Keratinocyte (primary cell): ENCODE results near the gene ZC3H6. TPM values are rescaled to one million over a fixed set of nuclear protein-coding genes. Genes with fewer than 3 reads are reported as not detected.

Source experiments
- DNase-seq: peaks from one replicate; pipeline ENCODE4 v3.0.0-alpha.2; 2011; ENCODE audit warnings: low read depth, missing footprints, low spot score
- FAIRE-seq: peaks from 2 replicates; lab custom pipeline; 2011; peaks lifted over from hg19 to GRCh38; lab: Jason Lieb, UNC
- H2AFZ ChIP-seq: 2 replicates; pipeline ENCODE4 v1.6.0; 2012; ENCODE audit warnings: low read length, control low read depth, inconsistent platforms; ENCODE audit not compliant: control insufficient read depth
- H3K27ac ChIP-seq: 2 replicates; pipeline ENCODE4 v1.5.1; 2011; ENCODE audit warnings: low read length; ENCODE audit not compliant: control insufficient read depth, insufficient read depth
- H3K27me3 ChIP-seq: 3 replicates; pipeline ENCODE4 v1.6.0; 2011; ENCODE audit warnings: low read length; ENCODE audit not compliant: control insufficient read depth, insufficient read depth; ENCODE audit errors: extremely low read depth
- H3K36me3 ChIP-seq, 2 experiments: 2 replicates in 1 of 2; 3 replicates in 1 of 2; pipeline ENCODE4 v1.5.1; 2011; ENCODE audit warnings: low read length in 2 of 2, mild to moderate bottlenecking in 1 of 2; ENCODE audit not compliant: control insufficient read depth in 2 of 2, insufficient read depth in 2 of 2; ENCODE audit errors: extremely low read depth in 1 of 2
- H3K4me1 ChIP-seq: 3 replicates; pipeline ENCODE4 v1.5.1; 2011; ENCODE audit warnings: low read length; ENCODE audit not compliant: control insufficient read depth, insufficient read depth; ENCODE audit errors: extremely low read depth
- H3K4me2 ChIP-seq: 3 replicates; pipeline ENCODE4 v1.6.0; 2011; ENCODE audit warnings: low read depth, low read length; ENCODE audit not compliant: control insufficient read depth, insufficient read depth; ENCODE audit errors: extremely low read depth
- H3K4me3 ChIP-seq, 3 experiments: fragments of 200-600 bp in 1 of 3; sonication (generic) in 1 of 3; 2 replicates in 2 of 3; 3 replicates in 1 of 3; pipeline ENCODE4 v1.5.1; 2011 to 2016; ENCODE audit warnings: low read length in 3 of 3, mild to moderate bottlenecking in 3 of 3, control low read depth in 2 of 3, inconsistent platforms in 1 of 3, low read depth in 1 of 3, mixed read lengths in 1 of 3, mixed run types in 1 of 3, moderate library complexity in 1 of 3; ENCODE audit not compliant: control insufficient read depth in 2 of 3, insufficient read depth in 2 of 3; ENCODE audit errors: extremely low read depth in 1 of 3
- H3K79me2 ChIP-seq: 2 replicates; pipeline ENCODE4 v1.6.0; 2012; ENCODE audit warnings: low read length; ENCODE audit not compliant: control insufficient read depth, insufficient read depth
- H3K9ac ChIP-seq: 3 replicates; pipeline ENCODE4 v1.6.0; 2011; ENCODE audit warnings: low read length; ENCODE audit not compliant: control insufficient read depth, insufficient read depth; ENCODE audit errors: extremely low read depth
- H3K9me1 ChIP-seq: 3 replicates; pipeline ENCODE4 v1.6.0; 2011; ENCODE audit warnings: low read length; ENCODE audit not compliant: control insufficient read depth, insufficient read depth; ENCODE audit errors: extremely low read depth
- H3K9me3 ChIP-seq: 2 replicates; pipeline ENCODE4 v1.5.1; 2012; ENCODE audit warnings: low read depth, low read length; ENCODE audit not compliant: control insufficient read depth
- H4K20me1 ChIP-seq: 3 replicates; pipeline ENCODE4 v1.6.0; 2011; ENCODE audit warnings: low read length; ENCODE audit not compliant: control insufficient read depth, insufficient read depth; ENCODE audit errors: extremely low read depth
- EZH2 ChIP-seq: IDR thresholded peaks from one replicate; pipeline ENCODE4 v1.6.1; 2012; ENCODE audit warnings: inconsistent platforms, mild to moderate bottlenecking, low read length, moderate library complexity
- dilution Hi-C: fragments of 300-500 bp; cut with MboI; formaldehyde crosslinking; loops from one replicate; pipeline ENCODE4 v1.7.0; 2020; ENCODE audit warnings: low sequenced_read_pairs; ENCODE audit not compliant: extremely low pct_ligation_motif_present
- polyA plus RNA-seq, 5 experiments: library from polyadenylated mRNA; depleted of rRNA in 3 of 5; stranded (reverse) in 3 of 5; stranded (forward) in 1 of 5; unstranded in 1 of 5; fragments of >200 nt; gene quantifications; 1 replicate in 1 of 5; 2 replicates in 3 of 5; 3 replicates in 1 of 5; pipeline versions ENCODE4 v1.2.1 to v1.2.3, GENCODE V29; 2011 to 2012; ENCODE audit warnings: missing spikeins in 2 of 5, low read depth in 1 of 5, low replicate concordance in 1 of 5
- TF ChIP-seq, protein P1 (sequence below), 3 experiments: IDR thresholded peaks in 1 of 3; conservative IDR thresholded peaks in 1 of 3; optimal IDR thresholded peaks in 1 of 3; 2 replicates in 2 of 3; 3 replicates in 1 of 3; pipeline versions ENCODE3 to v1.5.1; 2011; ENCODE audit warnings: low read length in 3 of 3, mild to moderate bottlenecking in 3 of 3, moderate library complexity in 2 of 3, control low read depth in 1 of 3, inconsistent platforms in 1 of 3; ENCODE audit not compliant: insufficient read depth in 2 of 3; ENCODE audit errors: extremely low read depth in 1 of 3

Gene ZC3H6
- polyA plus RNA-seq, 1 donor (not counting 4 experiments of a cell fraction or from before 2014, with no cell fraction given): 0.75 TPM

- Histone ChIP-seq H3K4me1 (peaks cover 6% of the 10 kb centered on the region), H3K9me3 (no peaks in the 10 kb centered on the region), H3K9ac (no peak overlapping the region), H3K27me3 (no peaks in the 10 kb centered on the region), H2AFZ (no peak overlapping the region), H4K20me1 (no peaks in the 10 kb centered on the region), H3K4me2 (no peak overlapping the region), H3K27ac (no peak overlapping the region), H3K4me3 (no peak overlapping the region), H3K9me1 (no peaks in the 10 kb centered on the region), H3K36me3 (no peaks in the 10 kb centered on the region), H3K79me2 (no peaks in the 10 kb centered on the region)
- no peak for FAIRE-seq
- TF ChIP-seq, protein P1, sequence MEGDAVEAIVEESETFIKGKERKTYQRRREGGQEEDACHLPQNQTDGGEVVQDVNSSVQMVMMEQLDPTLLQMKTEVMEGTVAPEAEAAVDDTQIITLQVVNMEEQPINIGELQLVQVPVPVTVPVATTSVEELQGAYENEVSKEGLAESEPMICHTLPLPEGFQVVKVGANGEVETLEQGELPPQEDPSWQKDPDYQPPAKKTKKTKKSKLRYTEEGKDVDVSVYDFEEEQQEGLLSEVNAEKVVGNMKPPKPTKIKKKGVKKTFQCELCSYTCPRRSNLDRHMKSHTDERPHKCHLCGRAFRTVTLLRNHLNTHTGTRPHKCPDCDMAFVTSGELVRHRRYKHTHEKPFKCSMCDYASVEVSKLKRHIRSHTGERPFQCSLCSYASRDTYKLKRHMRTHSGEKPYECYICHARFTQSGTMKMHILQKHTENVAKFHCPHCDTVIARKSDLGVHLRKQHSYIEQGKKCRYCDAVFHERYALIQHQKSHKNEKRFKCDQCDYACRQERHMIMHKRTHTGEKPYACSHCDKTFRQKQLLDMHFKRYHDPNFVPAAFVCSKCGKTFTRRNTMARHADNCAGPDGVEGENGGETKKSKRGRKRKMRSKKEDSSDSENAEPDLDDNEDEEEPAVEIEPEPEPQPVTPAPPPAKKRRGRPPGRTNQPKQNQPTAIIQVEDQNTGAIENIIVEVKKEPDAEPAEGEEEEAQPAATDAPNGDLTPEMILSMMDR (optimal IDR thresholded peaks at IDR 0.05 in 1 of 3, IDR thresholded peaks at IDR 0.05 in 1 of 3, conservative IDR thresholded peaks at IDR 0.05 in 1 of 3; ENCODE audit: extremely low read depth in 1 of 3, insufficient read depth in 2 of 3, low read length in 3 of 3): no peak
- no peak for TF ChIP-seq EZH2
- no peak for DNase-seq
- dilution Hi-C loops: no loop called here
These were observed 12.5 kb upstream of the ZC3H6 start for GRCh38 chr2:112262876-112263275.

GRCh38 chr2:112268547-112268946 is 6.8 kb upstream of the ZC3H6 start:
- no peaks in the 10 kb centered on the region for H3K4me1 ChIP-seq
- TF ChIP-seq, protein P1 (optimal IDR thresholded peaks at IDR 0.05 in 1 of 3, IDR thresholded peaks at IDR 0.05 in 1 of 3, conservative IDR thresholded peaks at IDR 0.05 in 1 of 3; ENCODE audit: extremely low read depth in 1 of 3, insufficient read depth in 2 of 3, low read length in 3 of 3): no peak
- no peak for TF ChIP-seq EZH2
- no peak for FAIRE-seq

More at GRCh38 chr2:112268547-112268946, 6.8 kb upstream of the ZC3H6 start:
- Histone ChIP-seq H3K36me3 (no peaks in the 10 kb centered on the region), H3K27ac (no peak overlapping the region), H3K9me1 (no peaks in the 10 kb centered on the region), H3K79me2 (no peaks in the 10 kb centered on the region), H2AFZ (no peak overlapping the region), H4K20me1 (no peaks in the 10 kb centered on the region), H3K9ac (no peak overlapping the region), H3K4me3 (no peak overlapping the region), H3K27me3 (no peaks in the 10 kb centered on the region), H3K9me3 (no peaks in the 10 kb centered on the region), H3K4me2 (no peak overlapping the region)
- dilution Hi-C loops: no loop called here
- DNase-seq: no peak
